ENCODE data around the gene FAM228A. TPM values are rescaled to one million over a fixed set of nuclear protein-coding genes. Genes with fewer than 3 reads are reported as not detected.

The FAM228A gene
- total and polyA plus RNA-seq, 2 experiments from 2014 or later, result 0.11 to 0.35 TPM

- TF ChIP-seq, protein P1, sequence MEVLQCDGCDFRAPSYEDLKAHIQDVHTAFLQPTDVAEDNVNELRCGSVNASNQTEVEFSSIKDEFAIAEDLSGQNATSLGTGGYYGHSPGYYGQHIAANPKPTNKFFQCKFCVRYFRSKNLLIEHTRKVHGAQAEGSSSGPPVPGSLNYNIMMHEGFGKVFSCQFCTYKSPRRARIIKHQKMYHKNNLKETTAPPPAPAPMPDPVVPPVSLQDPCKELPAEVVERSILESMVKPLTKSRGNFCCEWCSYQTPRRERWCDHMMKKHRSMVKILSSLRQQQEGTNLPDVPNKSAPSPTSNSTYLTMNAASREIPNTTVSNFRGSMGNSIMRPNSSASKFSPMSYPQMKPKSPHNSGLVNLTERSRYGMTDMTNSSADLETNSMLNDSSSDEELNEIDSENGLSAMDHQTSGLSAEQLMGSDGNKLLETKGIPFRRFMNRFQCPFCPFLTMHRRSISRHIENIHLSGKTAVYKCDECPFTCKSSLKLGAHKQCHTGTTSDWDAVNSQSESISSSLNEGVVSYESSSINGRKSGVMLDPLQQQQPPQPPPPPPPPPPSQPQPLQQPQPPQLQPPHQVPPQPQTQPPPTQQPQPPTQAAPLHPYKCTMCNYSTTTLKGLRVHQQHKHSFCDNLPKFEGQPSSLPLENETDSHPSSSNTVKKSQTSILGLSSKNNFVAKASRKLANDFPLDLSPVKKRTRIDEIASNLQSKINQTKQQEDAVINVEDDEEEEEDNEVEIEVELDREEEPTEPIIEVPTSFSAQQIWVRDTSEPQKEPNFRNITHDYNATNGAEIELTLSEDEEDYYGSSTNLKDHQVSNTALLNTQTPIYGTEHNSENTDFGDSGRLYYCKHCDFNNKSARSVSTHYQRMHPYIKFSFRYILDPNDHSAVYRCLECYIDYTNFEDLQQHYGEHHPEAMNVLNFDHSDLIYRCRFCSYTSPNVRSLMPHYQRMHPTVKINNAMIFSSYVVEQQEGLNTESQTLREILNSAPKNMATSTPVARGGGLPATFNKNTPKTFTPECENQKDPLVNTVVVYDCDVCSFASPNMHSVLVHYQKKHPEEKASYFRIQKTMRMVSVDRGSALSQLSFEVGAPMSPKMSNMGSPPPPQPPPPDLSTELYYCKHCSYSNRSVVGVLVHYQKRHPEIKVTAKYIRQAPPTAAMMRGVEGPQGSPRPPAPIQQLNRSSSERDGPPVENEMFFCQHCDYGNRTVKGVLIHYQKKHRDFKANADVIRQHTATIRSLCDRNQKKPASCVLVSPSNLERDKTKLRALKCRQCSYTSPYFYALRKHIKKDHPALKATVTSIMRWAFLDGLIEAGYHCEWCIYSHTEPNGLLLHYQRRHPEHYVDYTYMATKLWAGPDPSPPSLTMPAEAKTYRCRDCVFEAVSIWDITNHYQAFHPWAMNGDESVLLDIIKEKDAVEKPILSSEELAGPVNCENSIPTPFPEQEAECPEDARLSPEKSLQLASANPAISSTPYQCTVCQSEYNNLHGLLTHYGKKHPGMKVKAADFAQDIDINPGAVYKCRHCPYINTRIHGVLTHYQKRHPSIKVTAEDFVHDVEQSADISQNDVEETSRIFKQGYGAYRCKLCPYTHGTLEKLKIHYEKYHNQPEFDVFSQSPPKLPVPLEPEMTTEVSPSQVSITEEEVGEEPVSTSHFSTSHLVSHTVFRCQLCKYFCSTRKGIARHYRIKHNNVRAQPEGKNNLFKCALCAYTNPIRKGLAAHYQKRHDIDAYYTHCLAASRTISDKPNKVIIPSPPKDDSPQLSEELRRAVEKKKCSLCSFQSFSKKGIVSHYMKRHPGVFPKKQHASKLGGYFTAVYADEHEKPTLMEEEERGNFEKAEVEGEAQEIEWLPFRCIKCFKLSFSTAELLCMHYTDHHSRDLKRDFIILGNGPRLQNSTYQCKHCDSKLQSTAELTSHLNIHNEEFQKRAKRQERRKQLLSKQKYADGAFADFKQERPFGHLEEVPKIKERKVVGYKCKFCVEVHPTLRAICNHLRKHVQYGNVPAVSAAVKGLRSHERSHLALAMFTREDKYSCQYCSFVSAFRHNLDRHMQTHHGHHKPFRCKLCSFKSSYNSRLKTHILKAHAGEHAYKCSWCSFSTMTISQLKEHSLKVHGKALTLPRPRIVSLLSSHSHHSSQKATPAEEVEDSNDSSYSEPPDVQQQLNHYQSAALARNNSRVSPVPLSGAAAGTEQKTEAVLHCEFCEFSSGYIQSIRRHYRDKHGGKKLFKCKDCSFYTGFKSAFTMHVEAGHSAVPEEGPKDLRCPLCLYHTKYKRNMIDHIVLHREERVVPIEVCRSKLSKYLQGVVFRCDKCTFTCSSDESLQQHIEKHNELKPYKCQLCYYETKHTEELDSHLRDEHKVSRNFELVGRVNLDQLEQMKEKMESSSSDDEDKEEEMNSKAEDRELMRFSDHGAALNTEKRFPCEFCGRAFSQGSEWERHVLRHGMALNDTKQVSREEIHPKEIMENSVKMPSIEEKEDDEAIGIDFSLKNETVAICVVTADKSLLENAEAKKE (CRISPR knock-in tag; IDR thresholded peaks at IDR 0.05), result no peak
- TF ChIP-seq, protein P2, sequence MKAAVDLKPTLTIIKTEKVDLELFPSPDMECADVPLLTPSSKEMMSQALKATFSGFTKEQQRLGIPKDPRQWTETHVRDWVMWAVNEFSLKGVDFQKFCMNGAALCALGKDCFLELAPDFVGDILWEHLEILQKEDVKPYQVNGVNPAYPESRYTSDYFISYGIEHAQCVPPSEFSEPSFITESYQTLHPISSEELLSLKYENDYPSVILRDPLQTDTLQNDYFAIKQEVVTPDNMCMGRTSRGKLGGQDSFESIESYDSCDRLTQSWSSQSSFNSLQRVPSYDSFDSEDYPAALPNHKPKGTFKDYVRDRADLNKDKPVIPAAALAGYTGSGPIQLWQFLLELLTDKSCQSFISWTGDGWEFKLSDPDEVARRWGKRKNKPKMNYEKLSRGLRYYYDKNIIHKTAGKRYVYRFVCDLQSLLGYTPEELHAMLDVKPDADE (IDR thresholded peaks at IDR 0.05), result no peak
Observed at GRCh38 chr2:24231461-24231881, 56.6 kb downstream of the FAM228A start (continued).

DNA sequence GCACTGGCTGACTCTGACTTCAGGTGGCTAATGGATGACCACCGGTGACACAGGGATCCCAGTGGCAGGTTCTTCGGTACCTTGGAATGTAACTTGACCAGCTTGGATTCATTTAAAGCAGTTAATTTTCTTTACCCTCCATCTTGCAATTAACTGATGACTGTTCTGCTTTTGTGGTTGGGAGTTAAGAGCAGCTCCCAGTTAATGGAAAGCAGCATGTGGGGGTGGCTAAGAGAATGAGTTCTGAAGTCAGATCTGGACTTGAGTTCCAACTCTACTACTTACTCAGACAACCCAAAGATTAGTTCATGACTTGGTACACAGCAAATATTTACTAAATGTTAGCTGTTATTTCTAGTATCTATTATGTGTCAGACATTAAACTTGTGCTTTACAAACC lies 58.5 kb downstream of the FAM228A start:
- Mint-ChIP-seq H3K4me3 (no peak overlapping the region), H3K36me3 (ENCODE audit: low read depth) (no peaks in the 10 kb centered on the region), H3K27me3 (ENCODE audit: insufficient read depth, low read depth, poor library complexity) (no peaks in the 10 kb centered on the region), H3K9me3 (no peaks in the 10 kb centered on the region), H3K27ac (no peak overlapping the region), H3K4me1 (no peaks in the 10 kb centered on the region)
- no peaks in the 10 kb centered on the region for H3K79me2 ChIP-seq (replicated peaks; ENCODE audit: insufficient read depth)
- no peaks in the 10 kb centered on the region for H4K20me1 ChIP-seq (replicated peaks; ENCODE audit: insufficient read depth)
- no peak overlapping the region for H3K27ac ChIP-seq (ENCODE audit: low read depth)
- no peaks in the 10 kb centered on the region for H3K36me3 ChIP-seq (ENCODE audit: insufficient read depth)
- H3K4me1 ChIP-seq (ENCODE audit: insufficient read depth), result no peaks in the 10 kb centered on the region
- H3K27me3 ChIP-seq (ENCODE audit: insufficient read depth), result no peaks in the 10 kb centered on the region
- no peak overlapping the region for H2AFZ ChIP-seq
- no peak for DNase-seq (ENCODE audit: low spot score)
- TF ChIP-seq JUNB (IDR thresholded peaks at IDR 0.05; ENCODE audit: unreplicated experiment), result no peak
- TF ChIP-seq, protein P3, sequence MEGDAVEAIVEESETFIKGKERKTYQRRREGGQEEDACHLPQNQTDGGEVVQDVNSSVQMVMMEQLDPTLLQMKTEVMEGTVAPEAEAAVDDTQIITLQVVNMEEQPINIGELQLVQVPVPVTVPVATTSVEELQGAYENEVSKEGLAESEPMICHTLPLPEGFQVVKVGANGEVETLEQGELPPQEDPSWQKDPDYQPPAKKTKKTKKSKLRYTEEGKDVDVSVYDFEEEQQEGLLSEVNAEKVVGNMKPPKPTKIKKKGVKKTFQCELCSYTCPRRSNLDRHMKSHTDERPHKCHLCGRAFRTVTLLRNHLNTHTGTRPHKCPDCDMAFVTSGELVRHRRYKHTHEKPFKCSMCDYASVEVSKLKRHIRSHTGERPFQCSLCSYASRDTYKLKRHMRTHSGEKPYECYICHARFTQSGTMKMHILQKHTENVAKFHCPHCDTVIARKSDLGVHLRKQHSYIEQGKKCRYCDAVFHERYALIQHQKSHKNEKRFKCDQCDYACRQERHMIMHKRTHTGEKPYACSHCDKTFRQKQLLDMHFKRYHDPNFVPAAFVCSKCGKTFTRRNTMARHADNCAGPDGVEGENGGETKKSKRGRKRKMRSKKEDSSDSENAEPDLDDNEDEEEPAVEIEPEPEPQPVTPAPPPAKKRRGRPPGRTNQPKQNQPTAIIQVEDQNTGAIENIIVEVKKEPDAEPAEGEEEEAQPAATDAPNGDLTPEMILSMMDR (conservative IDR thresholded peaks at IDR 0.05; ENCODE audit: low read depth in 2 of 2), result no peak
- no peak for TF ChIP-seq EZH2 (IDR thresholded peaks at IDR 0.05; ENCODE audit: low read depth, unreplicated experiment)
- no peak for TF ChIP-seq NANOG (IDR thresholded peaks at IDR 0.05; ENCODE audit: borderline replicate concordance)
- no peak for TF ChIP-seq EZH2phosphoT487 (IDR thresholded peaks at IDR 0.05; ENCODE audit: unreplicated experiment)
- no peak for TF ChIP-seq ZNF331 (CRISPR knock-in tag; IDR thresholded peaks at IDR 0.05; ENCODE audit: low read depth)
- TF ChIP-seq REST (IDR thresholded peaks at IDR 0.05; ENCODE audit: unreplicated experiment), result no peak
- ATAC-seq, result no peak
- no peaks in the 10 kb centered on the region for H3F3A ChIP-seq (replicated peaks; ENCODE audit: low read depth)
- H3K4me3 ChIP-seq, result no peak overlapping the region
- H3K4me2 ChIP-seq, result no peak overlapping the region
- H3K9me2 ChIP-seq (ENCODE audit: insufficient read depth), result no peaks in the 10 kb centered on the region
